H7 (cell line): ENCODE data around the gene FRZB. TPM values are rescaled to one million over a fixed set of nuclear protein-coding genes. Genes with fewer than 3 reads are reported as not detected.

Experiments used
- DNase-seq: peaks from one replicate; pipeline ENCODE4 v3.0.0; 2012
- H3K27me3 ChIP-seq: 2 replicates; pipeline ENCODE4 v1.6.0; 2011; ENCODE audit warnings: mild to moderate bottlenecking, low read length; ENCODE audit not compliant: control insufficient read depth, insufficient read depth
- H3K36me3 ChIP-seq: replicated peaks from 2 replicates; pipeline ENCODE4 v1.5.1; 2011; ENCODE audit warnings: low read length; ENCODE audit not compliant: control insufficient read depth, insufficient read depth
- H3K4me3 ChIP-seq: 2 replicates; pipeline ENCODE4 v1.5.1; 2011; ENCODE audit warnings: low read depth, mild to moderate bottlenecking, control low read depth, low read length, moderate library complexity; ENCODE audit not compliant: insufficient read depth
- total RNA-seq: library from RNA; depleted of rRNA; stranded (reverse); fragments of >200 nt; shearing (Covaris generic); gene quantifications from 2 replicates; pipeline ENCODE4 v1.2.3, GENCODE V29; 2014; rRNA removed

FRZB gene, protein sequence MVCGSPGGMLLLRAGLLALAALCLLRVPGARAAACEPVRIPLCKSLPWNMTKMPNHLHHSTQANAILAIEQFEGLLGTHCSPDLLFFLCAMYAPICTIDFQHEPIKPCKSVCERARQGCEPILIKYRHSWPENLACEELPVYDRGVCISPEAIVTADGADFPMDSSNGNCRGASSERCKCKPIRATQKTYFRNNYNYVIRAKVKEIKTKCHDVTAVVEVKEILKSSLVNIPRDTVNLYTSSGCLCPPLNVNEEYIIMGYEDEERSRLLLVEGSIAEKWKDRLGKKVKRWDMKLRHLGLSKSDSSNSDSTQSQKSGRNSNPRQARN
- total RNA-seq, result 0.15 and 1.5 TPM in 2 replicates

- H3K36me3 ChIP-seq, result no peaks in the 10 kb centered on the region
- peak; percentile 83 for DNase-seq
- peaks cover 28% of the 10 kb centered on the region for H3K27me3 ChIP-seq
- peak within 1 kb of the TSS; percentile 61 for H3K4me3 ChIP-seq
These were observed at the start of gene FRZB for GRCh38 chr2:182866461-182867406. Gene FRZB (minus strand): TSS chr2:182866637. CDS start chr2:182866552, 85 bp downstream.

DNA sequence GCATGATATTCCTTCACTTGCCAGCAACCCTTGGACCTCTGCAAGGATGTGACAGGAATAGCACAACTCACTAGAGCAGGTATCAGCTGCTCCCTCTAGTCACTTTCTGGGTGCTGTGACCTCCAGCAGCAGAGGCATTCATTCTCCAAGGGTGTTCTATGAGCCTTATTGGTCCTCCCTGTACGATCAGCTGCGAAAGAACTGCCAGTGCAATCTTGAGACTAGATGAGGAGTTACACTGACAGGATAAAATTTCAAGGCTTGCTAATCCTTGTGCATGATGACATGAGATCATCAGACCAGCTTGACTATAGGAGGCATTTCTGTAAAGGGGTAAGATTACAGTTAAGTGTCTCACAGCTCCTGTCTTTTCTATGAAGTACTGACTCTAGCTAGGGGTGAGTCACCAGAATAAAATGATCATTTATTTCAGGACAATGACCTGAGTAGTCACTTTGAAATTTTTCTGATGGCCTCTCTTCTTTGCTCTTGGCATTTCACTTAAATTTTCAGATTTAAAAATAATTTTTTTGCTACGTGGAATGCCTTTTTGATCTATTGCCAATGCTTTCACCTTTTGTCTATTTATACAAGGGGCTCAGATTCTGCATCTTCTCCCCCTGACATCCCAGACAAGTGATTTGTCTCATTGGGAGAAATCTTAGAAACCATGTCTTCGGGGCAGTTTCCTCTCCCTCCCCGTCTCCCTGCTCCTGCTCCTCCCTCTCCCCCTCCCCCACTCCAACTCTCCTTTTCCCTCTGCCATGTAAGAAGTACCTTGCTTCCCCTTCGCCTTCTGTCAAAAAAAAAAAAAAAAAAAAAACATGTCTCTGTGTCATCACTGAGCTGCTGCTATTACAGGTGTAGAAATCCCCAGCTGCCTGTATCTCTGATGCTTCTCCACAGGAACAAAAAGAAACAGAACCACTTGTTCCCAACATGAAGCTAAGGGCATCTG is 49.2 kb upstream of the FRZB start:
- Histone ChIP-seq H3K27me3 (no peaks in the 10 kb centered on the region), H3K36me3 (peaks cover 7% of the 10 kb centered on the region), H3K4me3 (no peak overlapping the region)
- DNase-seq, result no peak

DNA sequence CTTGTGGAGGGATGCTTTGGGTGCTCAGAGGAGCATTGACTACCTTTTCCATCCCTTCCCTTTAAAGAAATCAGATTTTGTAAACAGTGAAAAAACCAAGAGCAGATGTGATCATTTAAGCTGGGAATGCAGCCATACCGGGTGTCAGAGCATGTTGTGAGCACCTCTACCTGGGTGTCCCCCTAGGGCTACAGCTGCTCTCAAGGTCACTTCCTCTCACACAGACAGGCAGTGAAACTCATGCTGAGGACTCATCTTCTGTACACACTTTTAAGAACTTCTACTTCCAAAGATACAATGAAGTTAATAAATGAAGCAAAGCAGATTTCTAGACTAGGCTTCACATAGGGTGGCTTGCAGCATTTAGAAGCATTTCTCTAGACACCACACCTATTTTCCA is 48.4 kb upstream of the FRZB start:
- no peak for DNase-seq
- no peak overlapping the region for H3K4me3 ChIP-seq
- peaks cover 8% of the 10 kb centered on the region for H3K36me3 ChIP-seq
- no peaks in the 10 kb centered on the region for H3K27me3 ChIP-seq

GRCh38 chr2:182913064-182913463 is 46.6 kb upstream of the FRZB start:
- Histone ChIP-seq H3K36me3 (peaks cover 8% of the 10 kb centered on the region), H3K4me3 (no peak overlapping the region), H3K27me3 (no peaks in the 10 kb centered on the region)
- DNase-seq, result no peak

- Histone ChIP-seq H3K4me3 (no peak overlapping the region), H3K27me3 (no peaks in the 10 kb centered on the region), H3K36me3 (peaks cover 8% of the 10 kb centered on the region)
- no peak for DNase-seq
These were observed 46.1 kb upstream of the FRZB start for GRCh38 chr2:182912518-182912915.

DNA sequence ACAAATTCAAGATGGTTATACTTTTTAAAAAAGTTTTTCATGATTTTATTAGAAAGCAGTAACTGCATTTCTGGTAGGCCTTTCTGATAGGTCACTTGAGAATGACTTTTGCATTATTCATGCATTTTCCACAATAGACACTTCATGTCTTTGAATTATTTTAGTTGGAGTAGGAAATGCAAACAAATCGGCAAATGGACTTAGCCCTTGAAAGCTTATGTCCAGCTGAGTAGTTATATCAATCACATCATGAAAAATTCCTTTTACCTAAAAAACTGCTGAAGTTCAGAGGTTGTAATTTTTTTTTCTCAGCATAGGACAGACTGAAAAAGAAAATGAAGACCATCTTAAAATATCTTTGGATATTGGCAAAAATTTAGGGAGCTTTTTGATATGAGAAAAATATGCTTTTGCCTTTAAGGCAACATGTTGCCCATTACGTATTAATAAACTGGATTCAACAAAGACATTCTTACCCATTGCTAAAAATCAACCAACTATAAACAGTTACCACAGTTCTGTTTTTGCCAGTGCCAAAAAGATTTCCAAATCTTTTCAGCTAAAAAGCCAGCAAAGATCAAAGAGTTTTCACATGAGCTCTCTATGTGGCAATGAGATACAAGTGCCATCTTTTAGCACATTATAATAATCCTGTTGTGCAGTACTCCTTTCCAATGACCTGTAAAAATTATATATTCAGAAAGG is 45.5 kb upstream of the FRZB start:
- DNase-seq, result no peak
- Histone ChIP-seq H3K27me3 (no peaks in the 10 kb centered on the region), H3K4me3 (no peak overlapping the region), H3K36me3 (peaks cover 8% of the 10 kb centered on the region)

DNA sequence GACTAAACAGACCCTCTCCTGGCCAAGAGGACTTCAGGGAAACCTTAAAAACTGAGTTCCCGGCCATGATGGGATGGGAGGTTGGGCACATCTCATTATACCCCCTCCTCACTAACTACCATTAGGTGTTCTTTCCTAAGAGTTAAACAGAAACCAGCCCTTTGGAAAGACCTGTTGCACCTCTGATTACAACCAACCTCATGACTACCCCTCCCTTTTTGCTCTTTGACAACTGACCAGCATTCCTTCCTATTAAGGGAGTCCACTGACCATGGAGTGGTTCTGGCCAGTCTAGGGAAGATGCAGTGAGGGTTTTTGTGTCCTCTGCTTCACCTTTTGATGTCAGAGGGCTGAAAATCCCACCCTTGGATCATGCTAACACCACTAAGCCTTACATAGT is 44.5 kb upstream of the FRZB start:
- no peak overlapping the region for H3K4me3 ChIP-seq
- H3K36me3 ChIP-seq, result peaks cover 8% of the 10 kb centered on the region
- H3K27me3 ChIP-seq, result no peaks in the 10 kb centered on the region
- no peak for DNase-seq

- DNase-seq, result peak; percentile 31
- H3K36me3 ChIP-seq, result 0 out of 2 replicates have a peak, but pooled peaks cover 1% of the 10 kb centered on the region
- no peaks in the 10 kb centered on the region for H3K27me3 ChIP-seq
- no peak overlapping the region for H3K4me3 ChIP-seq
These were observed 40.8 kb upstream of the FRZB start for GRCh38 chr2:182907081-182907830.

DNA sequence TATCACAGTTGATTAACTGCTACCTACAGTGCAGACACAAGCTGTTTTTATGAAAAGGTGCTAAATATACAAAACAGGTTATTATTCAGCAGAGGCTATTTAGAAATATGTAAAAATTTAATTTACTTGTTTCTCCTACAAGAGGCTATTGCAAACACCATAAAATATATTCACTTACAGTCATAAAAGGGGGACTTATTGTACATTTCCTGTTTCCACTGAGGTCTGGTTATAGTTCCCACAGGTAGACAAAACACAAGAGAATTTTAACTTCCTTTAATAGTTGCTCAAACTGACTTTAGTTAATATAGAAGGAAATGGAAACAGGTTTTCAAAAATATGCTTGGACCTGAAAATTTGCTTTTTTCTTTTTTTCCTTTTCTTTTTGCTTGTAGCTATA is 40.0 kb upstream of the FRZB start:
- Histone ChIP-seq H3K27me3 (no peaks in the 10 kb centered on the region), H3K36me3 (0 out of 2 replicates have a peak, but pooled peaks cover 1% of the 10 kb centered on the region), H3K4me3 (no peak overlapping the region)
- DNase-seq, result no peak

DNA sequence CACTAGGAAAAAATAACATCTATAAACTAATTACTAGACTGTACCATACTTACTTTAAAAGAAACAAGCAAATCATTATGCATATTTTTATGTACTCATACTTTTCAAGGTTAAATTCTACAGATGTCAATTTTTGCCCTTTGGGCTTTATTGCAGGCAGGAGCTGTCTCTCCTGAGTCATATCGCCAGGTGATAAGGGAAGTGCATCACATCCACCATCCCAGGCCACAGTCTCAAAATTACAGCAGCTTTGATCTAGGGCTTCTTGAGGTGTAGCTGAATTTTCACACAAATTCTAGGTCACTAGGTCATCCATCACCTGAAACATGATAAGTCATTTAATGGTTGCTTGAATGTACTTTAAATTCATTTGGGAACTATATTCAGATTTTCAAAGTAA is 38.4 kb upstream of the FRZB start:
- DNase-seq, result no peak
- Histone ChIP-seq H3K36me3 (no peaks in the 10 kb centered on the region), H3K27me3 (no peaks in the 10 kb centered on the region), H3K4me3 (no peak overlapping the region)

DNA sequence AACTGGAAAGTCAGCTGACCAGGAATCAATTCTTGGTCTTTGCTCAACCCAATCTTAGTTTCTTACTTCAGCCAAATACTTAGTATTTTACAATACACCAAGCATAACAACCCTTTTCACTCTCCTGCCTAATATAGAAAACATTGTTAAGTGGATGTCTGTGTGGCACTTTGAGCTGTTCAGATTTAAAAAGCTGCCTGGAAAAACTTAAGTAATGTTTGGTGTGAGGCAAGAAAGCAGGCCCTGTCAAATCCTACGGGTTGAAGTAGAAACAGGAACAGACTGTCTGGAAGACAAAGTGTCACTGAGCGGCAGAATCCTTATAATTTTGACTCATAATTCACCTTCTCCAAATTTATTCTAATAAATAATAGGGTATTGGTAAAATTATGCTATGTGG is 37.1 kb upstream of the FRZB start:
- DNase-seq, result no peak
- no peaks in the 10 kb centered on the region for H3K27me3 ChIP-seq

GRCh38 chr2:182901748-182902147 is 35.3 kb upstream of the FRZB start:
- no peak overlapping the region for H3K4me3 ChIP-seq
- H3K36me3 ChIP-seq, result no peaks in the 10 kb centered on the region
- DNase-seq, result no peak
- no peaks in the 10 kb centered on the region for H3K27me3 ChIP-seq

More for the DNA sequence above, 37.1 kb upstream of the FRZB start:
- H3K36me3 ChIP-seq, result no peaks in the 10 kb centered on the region
- H3K4me3 ChIP-seq, result no peak overlapping the region

DNA sequence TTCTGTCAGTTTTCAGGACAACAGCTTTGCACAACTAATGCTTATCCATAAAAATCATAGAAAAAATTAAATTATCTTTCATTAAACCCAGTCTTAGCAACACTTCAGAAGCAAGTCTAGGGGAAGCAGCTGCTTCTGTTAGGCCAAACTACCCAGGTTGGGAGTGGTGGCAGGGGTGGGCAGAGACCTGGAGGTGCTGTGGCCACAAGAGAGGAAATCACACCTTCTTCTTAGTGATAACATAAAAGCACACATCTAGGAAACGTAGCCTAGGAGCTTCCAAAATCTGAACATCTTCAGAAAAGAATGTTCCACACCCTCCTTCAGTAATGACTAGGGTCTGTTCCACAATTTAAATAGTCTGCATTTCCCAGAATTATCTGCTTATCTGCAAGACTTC is 32.3 kb upstream of the FRZB start:
- DNase-seq, result no peak
- Histone ChIP-seq H3K36me3 (no peaks in the 10 kb centered on the region), H3K4me3 (no peak overlapping the region), H3K27me3 (no peaks in the 10 kb centered on the region)
